ENCODE measurements around the gene CTNNBL1. TPM values are rescaled to one million over a fixed set of nuclear protein-coding genes. Genes with fewer than 3 reads are reported as not detected.

CTNNBL1 gene
- total RNA-seq, 1 donor from 2014 or later = 67.0 TPM

DNA sequence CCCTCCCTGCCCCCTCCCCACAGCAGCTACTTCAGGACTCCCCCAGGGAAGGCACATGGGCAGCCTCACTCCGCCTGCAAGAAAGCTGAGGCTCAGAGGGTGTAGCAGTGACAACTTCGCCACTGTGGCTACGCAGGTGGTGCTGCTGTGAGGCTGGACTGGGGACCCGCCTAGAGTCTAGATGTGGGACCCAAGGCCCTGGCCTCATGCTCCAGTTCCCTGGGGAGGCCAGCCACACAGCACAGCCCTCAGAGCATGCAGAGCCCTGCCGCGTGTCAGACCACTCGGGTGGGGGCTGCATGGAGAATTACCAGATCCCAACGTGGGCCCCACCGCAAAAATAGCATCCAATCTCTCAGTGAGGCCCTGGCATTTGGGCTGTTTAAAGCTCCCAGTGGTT, 178.3 kb downstream of the CTNNBL1 start:
- no peak overlapping the region for H3K4me2 ChIP-seq (ENCODE audit: low read length)
- H3K27me3 ChIP-seq (ENCODE audit: insufficient read depth, low read length) = no peaks in the 10 kb centered on the region
- H3K4me3 Mint-ChIP-seq (ENCODE audit: unreplicated experiment) = no peak overlapping the region
- FAIRE-seq (no peak), DNase-seq (ENCODE audit: low read depth) (no peak)
- no peak overlapping the region for H3K4me3 ChIP-seq (ENCODE audit: insufficient read depth, low read depth, low read length)
- H4K20me1 ChIP-seq (ENCODE audit: insufficient read depth, low read length) = no peaks in the 10 kb centered on the region
- no peaks in the 10 kb centered on the region for H3K4me1 Mint-ChIP-seq (ENCODE audit: low read depth, unreplicated experiment)
- no peak overlapping the region for H3K9ac ChIP-seq (ENCODE audit: low read length)
- H3K27me3 Mint-ChIP-seq (ENCODE audit: low read depth, unreplicated experiment) = no peaks in the 10 kb centered on the region
- H3K4me1 ChIP-seq (ENCODE audit: insufficient read depth, low read length) = no peaks in the 10 kb centered on the region
- no peak overlapping the region for H2AFZ ChIP-seq (ENCODE audit: low read depth, low read length)
- no peak overlapping the region for H3K27ac Mint-ChIP-seq (ENCODE audit: unreplicated experiment)
- H3K9me3 Mint-ChIP-seq (ENCODE audit: unreplicated experiment) = peaks cover 2% of the 10 kb centered on the region
- no peak for TF ChIP-seq EZH2 (IDR thresholded peaks at IDR 0.05; ENCODE audit: insufficient read depth, low read length)
- TF ChIP-seq, protein P1, sequence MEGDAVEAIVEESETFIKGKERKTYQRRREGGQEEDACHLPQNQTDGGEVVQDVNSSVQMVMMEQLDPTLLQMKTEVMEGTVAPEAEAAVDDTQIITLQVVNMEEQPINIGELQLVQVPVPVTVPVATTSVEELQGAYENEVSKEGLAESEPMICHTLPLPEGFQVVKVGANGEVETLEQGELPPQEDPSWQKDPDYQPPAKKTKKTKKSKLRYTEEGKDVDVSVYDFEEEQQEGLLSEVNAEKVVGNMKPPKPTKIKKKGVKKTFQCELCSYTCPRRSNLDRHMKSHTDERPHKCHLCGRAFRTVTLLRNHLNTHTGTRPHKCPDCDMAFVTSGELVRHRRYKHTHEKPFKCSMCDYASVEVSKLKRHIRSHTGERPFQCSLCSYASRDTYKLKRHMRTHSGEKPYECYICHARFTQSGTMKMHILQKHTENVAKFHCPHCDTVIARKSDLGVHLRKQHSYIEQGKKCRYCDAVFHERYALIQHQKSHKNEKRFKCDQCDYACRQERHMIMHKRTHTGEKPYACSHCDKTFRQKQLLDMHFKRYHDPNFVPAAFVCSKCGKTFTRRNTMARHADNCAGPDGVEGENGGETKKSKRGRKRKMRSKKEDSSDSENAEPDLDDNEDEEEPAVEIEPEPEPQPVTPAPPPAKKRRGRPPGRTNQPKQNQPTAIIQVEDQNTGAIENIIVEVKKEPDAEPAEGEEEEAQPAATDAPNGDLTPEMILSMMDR (IDR thresholded peaks at IDR 0.05; ENCODE audit: insufficient read depth, low read depth, low read length) = no peak
- H3K36me3 Mint-ChIP-seq (ENCODE audit: low read depth, unreplicated experiment) = peaks cover 12% of the 10 kb centered on the region
- no peak overlapping the region for H3K27ac ChIP-seq (ENCODE audit: low read depth, low read length)
- no peaks in the 10 kb centered on the region for H3K36me3 ChIP-seq (ENCODE audit: insufficient read depth, low read length)
- no peaks in the 10 kb centered on the region for H3K79me2 ChIP-seq (ENCODE audit: insufficient read depth, low read length)
- H3K9me3 ChIP-seq (ENCODE audit: insufficient read depth, low read depth, low read length) = no peaks in the 10 kb centered on the region

DNA sequence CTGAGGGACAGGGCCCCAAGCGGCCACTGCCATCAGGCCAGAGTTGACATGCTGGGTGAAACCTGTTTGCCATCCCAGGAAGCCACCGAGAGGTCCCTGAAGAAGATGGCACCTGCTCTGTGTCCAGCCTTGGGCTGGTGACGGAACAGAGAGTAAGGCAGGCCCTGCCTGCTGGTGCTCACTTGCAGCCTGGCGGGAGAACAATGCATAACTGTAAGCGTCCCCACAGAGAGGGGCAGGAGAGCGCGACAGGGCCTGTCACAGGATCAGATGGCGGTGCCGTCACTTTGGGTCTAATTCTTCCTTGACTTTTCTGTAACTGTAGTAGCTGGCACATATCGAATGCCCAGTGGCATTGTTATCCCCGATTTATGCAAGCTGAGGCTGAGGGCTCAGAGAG, 180.1 kb downstream of the CTNNBL1 start:
- Histone ChIP-seq H3K79me2 (ENCODE audit: insufficient read depth, low read length) (no peaks in the 10 kb centered on the region), H3K27ac (ENCODE audit: low read depth, low read length) (no peak overlapping the region), H3K4me3 (ENCODE audit: insufficient read depth, low read depth, low read length) (no peak overlapping the region), H3K9ac (ENCODE audit: low read length) (no peak overlapping the region), H3K4me1 (ENCODE audit: insufficient read depth, low read length) (no peaks in the 10 kb centered on the region), H3K36me3 (ENCODE audit: insufficient read depth, low read length) (no peaks in the 10 kb centered on the region), H3K27me3 (ENCODE audit: insufficient read depth, low read length) (no peaks in the 10 kb centered on the region), H4K20me1 (ENCODE audit: insufficient read depth, low read length) (no peaks in the 10 kb centered on the region), H3K4me2 (ENCODE audit: low read length) (no peak overlapping the region), H3K9me3 (ENCODE audit: insufficient read depth, low read depth, low read length) (no peaks in the 10 kb centered on the region), H2AFZ (ENCODE audit: low read depth, low read length) (no peak overlapping the region)
- H3K4me1 Mint-ChIP-seq (ENCODE audit: low read depth, unreplicated experiment) = no peaks in the 10 kb centered on the region
- TF ChIP-seq EZH2 (IDR thresholded peaks at IDR 0.05; ENCODE audit: insufficient read depth, low read length) = no peak
- TF ChIP-seq, protein P1 (IDR thresholded peaks at IDR 0.05; ENCODE audit: insufficient read depth, low read depth, low read length) = no peak
- no peak overlapping the region for H3K4me3 Mint-ChIP-seq (ENCODE audit: unreplicated experiment)
- peaks cover 1% of the 10 kb centered on the region for H3K9me3 Mint-ChIP-seq (ENCODE audit: unreplicated experiment)
- H3K36me3 Mint-ChIP-seq (ENCODE audit: low read depth, unreplicated experiment) = peaks cover 12% of the 10 kb centered on the region
- DNase-seq (ENCODE audit: low read depth) (no peak), FAIRE-seq (no peak)
- H3K27ac Mint-ChIP-seq (ENCODE audit: unreplicated experiment) = no peak overlapping the region
- H3K27me3 Mint-ChIP-seq (ENCODE audit: low read depth, unreplicated experiment) = peaks cover 5% of the 10 kb centered on the region

DNA sequence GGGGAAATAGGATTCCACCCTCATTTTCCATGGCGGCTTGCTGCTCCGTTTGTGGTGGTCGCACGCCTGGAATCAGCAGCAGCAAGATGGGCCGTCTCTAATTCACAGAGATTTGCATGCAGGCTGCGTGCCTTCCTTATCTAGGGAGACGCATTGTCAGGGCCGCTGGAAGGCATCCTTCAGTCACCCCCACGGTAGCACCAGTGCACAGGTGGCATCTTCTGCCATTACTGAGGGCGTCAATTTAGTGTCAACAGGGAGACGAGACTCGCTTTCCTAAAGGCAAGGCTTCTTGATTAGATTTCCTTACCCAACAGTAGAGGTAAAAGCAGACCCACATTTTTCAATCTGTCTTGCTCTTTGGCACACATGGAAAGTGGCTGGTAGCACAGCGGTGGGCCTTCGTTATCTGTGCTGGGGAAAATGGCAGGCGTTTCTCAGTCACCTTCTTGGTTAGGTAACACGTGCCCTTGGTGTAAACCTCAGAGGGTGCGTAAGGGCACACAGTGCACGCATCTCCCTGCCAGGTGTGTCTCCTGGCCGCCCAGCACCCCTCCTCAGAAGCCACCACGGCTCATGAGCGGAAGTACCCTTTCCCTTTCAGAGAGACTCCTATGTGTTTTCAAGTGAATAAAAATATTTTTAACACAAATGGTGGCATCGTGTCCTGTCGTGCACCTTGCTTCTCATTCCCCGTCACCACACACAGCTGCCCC, 181.8 kb downstream of the CTNNBL1 start:
- Mint-ChIP-seq H3K27ac (ENCODE audit: unreplicated experiment) (no peak overlapping the region), H3K27me3 (ENCODE audit: low read depth, unreplicated experiment) (peaks cover 5% of the 10 kb centered on the region), H3K36me3 (ENCODE audit: low read depth, unreplicated experiment) (peaks cover 7% of the 10 kb centered on the region), H3K4me1 (ENCODE audit: low read depth, unreplicated experiment) (no peaks in the 10 kb centered on the region), H3K9me3 (ENCODE audit: unreplicated experiment) (no peaks in the 10 kb centered on the region), H3K4me3 (ENCODE audit: unreplicated experiment) (no peak overlapping the region)
- Histone ChIP-seq H3K9me3 (ENCODE audit: insufficient read depth, low read depth, low read length) (no peaks in the 10 kb centered on the region), H3K4me3 (ENCODE audit: insufficient read depth, low read depth, low read length) (no peak overlapping the region), H3K4me2 (ENCODE audit: low read length) (no peak overlapping the region), H3K36me3 (ENCODE audit: insufficient read depth, low read length) (no peaks in the 10 kb centered on the region), H4K20me1 (ENCODE audit: insufficient read depth, low read length) (no peaks in the 10 kb centered on the region), H3K4me1 (ENCODE audit: insufficient read depth, low read length) (no peaks in the 10 kb centered on the region), H3K27me3 (ENCODE audit: insufficient read depth, low read length) (no peaks in the 10 kb centered on the region), H2AFZ (ENCODE audit: low read depth, low read length) (no peak overlapping the region), H3K79me2 (ENCODE audit: insufficient read depth, low read length) (no peaks in the 10 kb centered on the region), H3K9ac (ENCODE audit: low read length) (no peak overlapping the region), H3K27ac (ENCODE audit: low read depth, low read length) (no peak overlapping the region)
- TF ChIP-seq, protein P1 (IDR thresholded peaks at IDR 0.05; ENCODE audit: insufficient read depth, low read depth, low read length) = no peak
- TF ChIP-seq EZH2 (IDR thresholded peaks at IDR 0.05; ENCODE audit: insufficient read depth, low read length) = no peak
- FAIRE-seq (no peak), DNase-seq (ENCODE audit: low read depth) (no peak)
